GM21528 (cell line): ENCODE results near the gene PLEKHA4.

Source experiments
- ATAC-seq: cut with Tn5 transposase; IDR thresholded peaks from one replicate; pipeline ENCODE4 v1.9.1; 2021; ENCODE audit warnings: mild to moderate bottlenecking, moderate library complexity; ENCODE audit not compliant: unreplicated experiment, low FRiP score

PLEKHA4 gene

GRCh38 chr19:48833977-48834376 lies 34.4 kb downstream of the PLEKHA4 start:
- ATAC-seq, result no peak

DNA sequence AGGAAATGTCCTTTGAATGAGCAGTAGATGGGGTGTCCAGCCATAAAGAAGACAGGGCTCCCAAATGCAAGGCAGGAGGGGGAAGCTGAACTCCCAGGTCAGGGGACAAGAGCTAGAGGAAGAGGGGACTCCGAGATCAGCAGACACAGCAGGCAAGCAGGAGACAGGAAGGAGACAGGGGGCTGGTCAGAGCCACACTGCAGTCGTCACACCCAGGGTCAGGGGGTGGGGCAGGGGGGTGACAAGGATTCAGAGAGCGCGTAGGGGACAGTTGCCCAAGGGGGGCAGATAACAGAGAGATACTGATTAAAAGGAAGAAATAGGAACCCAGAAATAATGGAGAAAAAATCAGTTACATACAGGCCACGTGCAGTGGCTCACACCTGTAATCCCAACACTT lies 35.4 kb downstream of the PLEKHA4 start:
- no peak for ATAC-seq

DNA sequence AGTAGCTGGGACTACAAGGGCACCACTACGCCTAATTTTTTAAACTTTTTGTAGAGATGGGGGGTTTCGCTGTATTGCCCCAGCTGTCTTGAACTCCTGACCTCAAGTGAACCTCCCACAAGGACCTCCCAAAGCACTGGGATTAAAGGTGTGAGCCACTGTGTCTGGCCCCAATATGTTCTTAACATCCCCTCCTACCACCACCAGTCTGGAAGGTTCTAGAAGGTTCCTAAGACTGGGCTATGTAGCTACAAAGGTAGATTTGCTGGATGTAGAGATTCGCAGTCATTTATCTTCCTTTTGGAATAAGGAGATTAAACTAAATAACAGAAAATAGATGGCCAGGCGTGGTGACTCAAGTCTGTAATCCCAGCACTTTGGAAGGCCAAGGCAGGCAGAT lies 37.5 kb downstream of the PLEKHA4 start:
- ATAC-seq, result no peak

- no peak for ATAC-seq
These were observed 38.3 kb downstream of the PLEKHA4 start for GRCh38 chr19:48830088-48830487.

DNA sequence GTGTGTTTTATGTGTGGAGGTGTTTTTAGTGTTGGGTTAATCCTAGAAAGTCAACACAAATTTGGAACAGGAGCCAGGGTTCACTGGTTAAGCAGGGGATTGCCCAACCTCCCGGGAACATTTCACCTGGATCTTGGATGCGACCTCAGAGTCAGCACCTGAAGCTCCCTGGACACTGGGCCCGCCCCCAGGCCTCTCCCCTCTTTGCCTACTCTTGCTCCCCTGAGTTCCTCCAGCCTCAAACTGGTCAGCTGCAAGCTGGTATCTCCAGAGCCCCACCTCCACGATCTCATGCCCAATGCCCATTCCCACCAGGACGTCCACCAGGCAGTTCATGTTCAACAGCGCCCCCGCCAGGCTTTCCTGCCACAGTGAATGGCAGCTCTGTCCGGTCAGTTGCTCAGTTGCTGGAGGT lies 41.8 kb downstream of the PLEKHA4 start:
- ATAC-seq, result no peak

DNA sequence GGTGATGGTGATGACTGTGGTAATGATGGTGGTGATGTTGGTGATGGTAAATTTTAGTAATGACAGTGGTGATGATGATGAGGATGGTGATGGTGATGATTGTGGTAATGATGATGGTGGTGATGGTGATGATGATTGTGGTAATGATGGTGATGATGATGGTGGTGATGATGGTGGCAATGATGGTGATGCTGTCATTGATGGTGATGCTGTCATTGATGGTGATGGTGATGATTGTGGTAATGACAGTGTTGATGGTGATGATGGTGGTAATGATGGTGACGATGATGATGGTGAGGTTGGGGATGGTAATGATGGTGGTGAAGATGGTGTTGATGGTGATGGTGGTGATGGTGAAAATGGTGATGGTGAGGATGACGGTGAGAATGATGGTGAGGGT lies 45.9 kb downstream of the PLEKHA4 start:
- no peak for ATAC-seq

DNA sequence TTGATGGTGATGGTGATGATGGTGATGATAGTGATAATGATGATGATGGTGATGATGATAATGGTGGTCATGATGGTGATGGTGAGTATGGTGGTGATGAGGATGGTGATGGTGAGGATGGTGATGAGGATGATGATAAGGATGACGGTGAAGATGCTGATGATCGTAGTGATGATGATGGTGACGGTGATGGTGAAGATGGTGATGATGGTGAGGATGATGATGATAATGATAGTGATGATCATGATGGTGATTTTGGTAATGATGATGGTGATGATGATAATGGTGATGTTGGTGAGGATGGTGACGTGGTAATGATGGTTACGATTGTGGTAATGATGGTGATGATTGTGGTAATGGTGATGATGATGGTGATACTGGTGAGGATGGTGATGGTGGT lies 46.8 kb downstream of the PLEKHA4 start:
- ATAC-seq, result no peak

DNA sequence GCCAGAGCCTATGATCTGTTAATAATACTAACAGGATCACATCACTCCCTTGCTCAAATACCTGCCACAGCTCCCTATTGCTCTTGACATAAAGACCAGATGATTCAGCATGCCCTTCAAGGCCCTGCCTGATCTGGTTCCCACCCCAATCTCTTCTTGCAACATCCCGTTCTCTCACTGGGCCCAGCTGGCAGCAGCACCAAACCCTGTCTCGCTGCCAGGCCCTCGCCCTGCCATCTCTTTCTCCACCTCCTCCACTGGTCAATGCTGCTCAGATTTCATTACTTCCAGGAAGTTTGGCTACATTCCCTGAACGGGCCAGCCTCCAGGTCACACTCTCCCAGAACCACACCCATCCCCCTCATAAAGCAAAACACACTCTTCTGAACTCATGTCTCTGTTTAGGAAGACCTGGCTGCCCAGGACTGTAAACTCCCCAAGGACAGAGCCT lies 49.0 kb downstream of the PLEKHA4 start:
- ATAC-seq, result no peak

- ATAC-seq, result no peak
These were observed 50.1 kb downstream of the PLEKHA4 start for GRCh38 chr19:48818234-48818820.

DNA sequence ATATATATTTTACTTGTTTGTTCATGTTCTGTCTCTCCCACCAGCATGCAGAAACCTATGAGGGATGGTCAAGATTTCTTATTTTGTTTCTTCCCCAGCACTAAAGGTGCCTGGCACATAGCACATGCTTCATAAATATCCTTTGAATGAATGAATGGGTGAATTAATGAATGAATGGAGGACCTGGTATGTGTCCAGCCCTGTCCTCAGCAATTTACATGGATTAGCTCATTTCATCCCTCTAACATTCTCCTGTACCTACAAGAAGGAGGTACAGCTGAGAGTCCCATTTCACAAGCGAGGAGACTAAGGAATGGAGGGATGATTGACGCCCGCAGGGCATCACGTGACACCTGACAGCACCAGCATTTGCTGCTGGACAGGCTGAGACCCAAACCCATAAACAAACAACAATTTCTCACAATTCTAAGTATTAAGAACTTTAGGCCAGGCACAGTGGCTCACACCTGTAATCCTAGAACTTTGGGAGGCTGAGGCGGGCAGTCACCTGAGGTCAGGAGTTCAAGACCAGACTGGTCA lies 50.8 kb downstream of the PLEKHA4 start:
- no peak for ATAC-seq

DNA sequence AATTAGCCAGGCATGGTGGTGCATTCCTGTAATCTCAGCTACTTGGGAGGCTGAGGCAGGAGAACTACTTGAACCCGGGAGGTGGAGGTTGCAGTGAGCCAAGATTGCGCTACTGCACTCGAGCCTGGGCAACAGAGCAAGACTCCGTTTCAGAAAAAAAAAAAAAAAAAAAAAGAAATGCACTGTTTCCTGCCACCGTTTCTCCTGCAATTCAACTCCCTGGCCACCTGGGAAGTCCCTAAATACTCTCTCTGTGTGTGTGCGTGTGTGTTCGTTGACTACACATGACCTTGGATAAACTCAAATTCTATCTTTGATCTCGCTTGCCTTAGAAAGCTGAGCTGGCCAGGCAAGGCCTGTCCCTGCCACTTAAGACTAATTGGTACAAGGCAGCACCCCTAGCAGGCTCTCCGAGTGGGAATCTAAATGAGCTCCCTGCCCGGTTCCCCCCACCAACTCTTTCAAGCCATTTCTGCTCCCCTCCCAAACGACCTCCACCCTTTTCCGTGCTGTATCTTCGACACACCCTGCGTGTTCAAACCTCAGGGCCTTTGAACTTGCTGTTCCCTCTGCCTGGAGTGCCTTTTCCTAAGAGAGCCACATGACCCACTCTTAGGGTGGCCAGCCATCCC lies 52.4 kb downstream of the PLEKHA4 start:
- ATAC-seq, result no peak

DNA sequence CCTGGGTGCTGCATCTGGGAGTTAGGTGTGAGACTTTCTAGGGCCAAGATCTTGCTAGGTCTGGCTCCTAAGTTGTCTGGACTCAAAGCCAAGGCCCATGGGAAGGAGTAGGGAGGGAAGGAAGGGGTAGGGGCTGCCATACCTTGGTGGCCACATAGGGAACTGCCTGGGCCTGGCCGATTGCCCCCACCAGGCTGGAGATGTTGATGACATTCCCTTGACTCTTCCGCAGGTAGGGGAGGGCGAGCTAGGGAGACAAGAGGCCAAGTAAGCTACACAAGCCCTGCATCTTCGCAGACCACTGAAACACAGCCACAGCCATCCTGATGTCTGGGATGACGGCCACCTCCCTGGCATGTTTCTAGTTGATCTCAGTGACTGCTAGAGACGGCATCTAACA lies 53.5 kb downstream of the PLEKHA4 start:
- ATAC-seq, result no peak

DNA sequence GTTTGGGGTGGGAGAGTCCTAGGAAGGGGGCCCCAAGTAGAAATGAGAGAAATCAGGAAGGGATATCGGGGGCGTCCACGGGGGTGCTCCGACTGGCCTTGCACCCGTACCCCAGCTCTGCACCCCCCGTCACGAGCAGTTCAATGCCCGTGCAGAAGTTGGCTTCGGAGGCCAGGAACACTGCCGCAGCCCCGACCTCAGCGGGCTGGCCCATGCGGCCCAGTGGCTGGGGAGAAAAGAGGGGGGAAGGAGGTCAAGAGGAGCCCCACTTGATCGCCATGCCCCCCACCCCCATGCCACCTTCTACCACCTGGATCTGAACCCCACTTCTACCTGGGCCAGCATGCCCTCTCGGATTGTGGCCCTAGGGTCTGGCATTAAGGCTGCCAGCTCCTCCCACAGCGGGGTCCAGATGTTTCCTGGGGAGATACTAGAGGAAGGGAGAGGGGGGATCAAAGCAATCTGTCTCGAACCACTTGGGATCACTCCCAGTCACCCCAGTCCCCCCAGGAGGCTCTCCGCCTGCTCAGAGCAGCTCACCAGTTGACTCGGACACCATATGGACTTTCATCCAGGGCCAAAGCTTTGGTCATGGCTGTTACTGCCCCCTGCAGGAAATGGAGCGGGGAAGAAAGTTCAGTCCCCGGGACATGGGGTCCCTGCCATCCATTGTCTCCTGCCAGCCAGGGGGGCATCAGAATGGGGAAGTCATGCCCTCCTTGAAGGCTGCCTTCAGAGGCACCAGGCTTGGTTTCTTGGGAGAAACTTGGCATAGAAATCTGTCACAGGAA lies 55.1 kb downstream of the PLEKHA4 start:
- ATAC-seq, result no peak

DNA sequence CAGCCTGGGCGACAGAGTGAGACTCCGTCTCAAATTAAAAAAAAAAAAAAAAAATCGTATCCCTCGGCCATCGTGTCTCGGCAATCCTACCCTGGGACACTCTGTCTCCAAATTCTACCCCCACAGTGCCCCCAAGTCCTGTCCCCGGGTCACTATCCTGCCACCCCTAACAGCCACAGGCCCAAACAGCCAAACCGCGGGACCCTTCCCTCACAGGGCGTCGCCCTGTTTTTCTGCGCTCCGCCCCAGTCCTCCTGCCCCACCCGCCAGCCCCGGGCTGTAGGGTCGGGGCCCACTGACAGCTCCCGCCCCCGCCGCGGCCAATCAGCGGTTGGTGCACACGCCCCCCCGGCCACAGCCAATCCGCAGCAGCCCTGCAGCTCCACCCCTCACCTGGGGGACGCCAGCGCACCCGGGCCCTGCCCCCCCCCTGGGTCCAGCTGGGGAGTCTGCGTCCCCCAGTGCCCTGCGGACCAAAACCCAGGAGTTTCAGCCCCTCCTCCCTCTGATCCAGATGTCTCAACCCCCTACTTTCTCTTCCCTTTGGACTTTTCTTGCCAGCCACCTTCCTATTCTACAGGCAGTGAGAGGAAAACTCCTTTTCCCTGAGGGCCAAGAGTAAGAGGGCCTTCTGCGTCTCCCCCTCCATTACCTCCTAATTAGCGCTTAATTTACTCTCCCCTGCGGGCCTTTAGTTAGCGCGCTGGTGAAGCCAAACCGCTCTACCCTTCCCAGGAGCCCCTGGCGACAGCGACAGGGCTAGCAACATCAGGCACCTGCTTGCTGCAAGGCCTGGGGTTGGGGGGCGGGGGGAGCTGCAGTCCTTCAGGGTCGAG lies 56.1 kb downstream of the PLEKHA4 start:
- no peak for ATAC-seq

- ATAC-seq, result no peak
These were observed 58.3 kb downstream of the PLEKHA4 start for GRCh38 chr19:48810151-48810550.

- no peak for ATAC-seq
These were observed 60.7 kb downstream of the PLEKHA4 start for GRCh38 chr19:48807590-48808308.

DNA sequence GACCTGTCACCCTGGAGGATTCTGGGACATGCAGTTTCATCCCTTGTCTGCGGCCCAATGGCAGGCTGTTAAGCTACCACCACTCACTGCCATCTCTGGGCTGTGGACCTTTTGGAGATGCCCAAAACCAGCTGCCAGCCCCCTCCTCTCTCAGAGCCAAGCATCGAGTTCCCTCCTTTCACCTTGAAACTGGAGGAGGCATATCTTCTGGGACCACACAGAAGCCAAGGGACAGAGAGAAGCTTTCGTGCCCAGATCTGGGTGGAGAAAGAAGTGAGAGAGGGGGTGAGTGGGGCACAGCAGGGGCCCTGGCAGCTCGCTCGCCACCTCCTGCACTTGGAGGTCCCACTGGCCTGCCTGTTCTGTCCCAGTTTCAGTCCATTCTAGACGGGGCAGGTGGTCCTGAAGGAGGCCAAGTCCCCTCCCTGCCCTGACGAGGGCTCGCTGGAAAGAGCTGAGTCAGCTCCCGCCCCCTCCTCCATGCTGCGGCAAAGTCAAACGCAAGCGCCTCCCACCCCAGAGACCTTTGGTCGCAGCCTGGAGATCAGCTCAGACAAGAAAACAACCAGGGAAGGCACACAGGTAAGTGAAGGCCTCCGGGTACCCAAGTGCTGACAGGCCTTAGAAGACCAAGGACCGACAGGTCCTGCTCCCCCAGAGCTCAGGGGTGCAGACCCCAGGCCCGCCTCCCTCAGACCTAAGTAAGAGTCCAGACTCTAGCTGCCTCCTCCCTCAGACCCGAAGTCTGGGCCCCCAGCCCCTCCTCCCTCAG lies 61.4 kb downstream of the PLEKHA4 start:
- ATAC-seq, result no peak

- no peak for ATAC-seq
These were observed 61.9 kb downstream of the PLEKHA4 start for GRCh38 chr19:48806518-48806817.

GRCh38 chr19:48805452-48805851 lies 63.0 kb downstream of the PLEKHA4 start:
- ATAC-seq, result no peak
